Stimulated activated CD8-positive, alpha-beta memory T cell treated with anti-CD3 and anti-CD28 coated beads, Interleukin-12 subunit alpha, Interleukin-12 subunit beta, amount 100 ng/mL, for 24 hours (primary cell): ENCODE measurements around the gene PBX1.
"Not testable (repeated sequence)": the region's sequence is repeated elsewhere in the genome, so short reads cannot be mapped to it uniquely, and the experiment has no call there.

Experiments used
- DNase-seq: peaks from one replicate; pipeline ENCODE4 v3.0.0-alpha.2; 2020; ENCODE audit errors: extremely low read depth

Gene PBX1

GRCh38 chr1:164558461-164559341, at the start of gene PBX1:
TSS of gene PBX1 (plus strand) at chr1:164559184.
- DNase-seq, result peak; percentile 28

GRCh38 chr1:164510435-164510834, 48.5 kb upstream of the PBX1 start:
- no peak for DNase-seq

- DNase-seq, result no peak
These were observed 47.8 kb upstream of the PBX1 start for GRCh38 chr1:164511001-164511705.

GRCh38 chr1:164515231-164515630, 43.8 kb upstream of the PBX1 start:
- DNase-seq, result no peak

- no peak for DNase-seq
These were observed 43.2 kb upstream of the PBX1 start for GRCh38 chr1:164515711-164516331.

GRCh38 chr1:164516591-164516990, 42.4 kb upstream of the PBX1 start:
- no peak for DNase-seq

- DNase-seq, result no peak
These were observed 40.2 kb upstream of the PBX1 start for GRCh38 chr1:164518692-164519332.

GRCh38 chr1:164519426-164519825, 39.6 kb upstream of the PBX1 start:
- no peak for DNase-seq

GRCh38 chr1:164524810-164525209, 34.2 kb upstream of the PBX1 start:
- no peak for DNase-seq

GRCh38 chr1:164534863-164535610, 23.9 kb upstream of the PBX1 start:
- DNase-seq, result no peak

- DNase-seq, result not testable (repeated sequence)
These were observed 6.5 kb upstream of the PBX1 start for GRCh38 chr1:164552463-164552988.

GRCh38 chr1:164557270-164557669, 1.7 kb upstream of the PBX1 start:
- no peak for DNase-seq

- no peak for DNase-seq
These were observed 513 bp downstream of the PBX1 start for GRCh38 chr1:164559342-164560051.

- DNase-seq, result no peak
These were observed 1.1 kb downstream of the PBX1 start for GRCh38 chr1:164560121-164560541.

GRCh38 chr1:164560556-164560955, 1.6 kb downstream of the PBX1 start:
- no peak for DNase-seq

- DNase-seq, result no peak
These were observed 2.0 kb downstream of the PBX1 start for GRCh38 chr1:164561007-164561406.

- no peak for DNase-seq
These were observed 2.5 kb downstream of the PBX1 start for GRCh38 chr1:164561472-164561871.

- no peak for DNase-seq
These were observed 3.1 kb downstream of the PBX1 start for GRCh38 chr1:164562061-164562460.

- DNase-seq, result no peak
These were observed 3.5 kb downstream of the PBX1 start for GRCh38 chr1:164562511-164562910.

GRCh38 chr1:164562947-164563520, 4.0 kb downstream of the PBX1 start:
- DNase-seq, result no peak
